HG03439 (cell line): ENCODE results near the gene DIPK1C.

Experiments
- ATAC-seq: cut with Tn5 transposase; IDR thresholded peaks from one replicate; pipeline ENCODE4 v1.9.1; 2021; ENCODE audit warnings: mild to moderate bottlenecking, moderate library complexity; ENCODE audit not compliant: unreplicated experiment

DIPK1C gene

GRCh38 chr18:74486119-74486849 lies 29.2 kb upstream of the DIPK1C start:
- ATAC-seq, result no peak

- ATAC-seq, result no peak
Measured at GRCh38 chr18:74482697-74483096, 25.6 kb upstream of the DIPK1C start.

DNA sequence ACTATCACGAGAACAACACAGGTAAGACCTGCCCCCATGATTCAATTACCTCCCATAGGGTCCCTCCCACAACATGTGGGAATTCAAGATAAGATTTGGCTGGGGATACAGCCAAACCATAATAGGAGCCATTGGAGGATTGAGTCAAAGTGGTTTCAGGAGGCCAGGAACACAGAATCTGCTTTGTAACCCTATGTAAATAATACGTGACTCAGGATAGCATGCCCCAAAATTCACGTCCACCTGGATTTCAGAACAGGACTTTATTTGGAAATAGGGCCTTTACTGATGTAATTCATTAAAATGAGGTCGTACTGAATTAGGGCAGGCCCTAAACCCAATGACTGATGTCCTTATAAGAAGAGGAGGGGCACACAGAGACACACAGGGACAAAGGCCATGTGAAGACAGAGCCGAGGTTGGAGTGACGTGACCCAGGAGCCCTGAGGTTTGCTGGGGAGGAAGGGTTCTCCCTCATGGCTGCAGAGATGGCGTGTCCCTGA lies 23.1 kb upstream of the DIPK1C start:
- no peak for ATAC-seq

DNA sequence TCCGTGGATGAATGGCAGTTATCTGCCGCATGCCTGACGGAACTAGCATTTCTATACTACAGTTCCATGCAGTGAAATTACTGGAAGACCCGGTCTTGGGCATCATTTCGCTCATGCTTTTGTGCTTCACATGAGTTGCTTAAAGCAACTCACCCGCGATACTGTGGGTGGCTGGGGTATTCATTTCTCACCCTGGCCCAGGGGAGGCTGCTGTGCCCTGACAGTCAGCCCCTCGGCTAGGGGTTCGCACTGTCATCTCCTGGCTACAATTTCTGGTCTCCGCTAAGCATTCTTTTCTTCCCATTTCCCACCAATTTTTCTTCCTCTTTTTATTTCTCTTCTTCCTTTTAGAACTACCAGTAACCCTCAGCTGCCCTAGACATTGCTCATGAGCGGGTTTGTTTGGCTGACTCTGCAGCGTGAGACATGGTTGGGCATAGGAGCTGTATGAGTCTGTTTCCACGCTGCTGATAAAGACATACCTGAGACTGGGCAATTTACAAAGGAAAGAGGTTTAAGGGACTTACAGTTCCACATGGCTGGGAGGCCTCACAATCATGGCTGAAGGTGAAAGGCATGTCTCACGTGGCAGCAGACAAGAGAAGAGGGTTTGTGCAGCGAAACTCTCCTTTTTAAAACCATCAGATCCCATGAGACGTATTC lies 22.5 kb upstream of the DIPK1C start:
- ATAC-seq, result no peak

GRCh38 chr18:74478880-74479279 lies 21.8 kb upstream of the DIPK1C start:
- no peak for ATAC-seq

DNA sequence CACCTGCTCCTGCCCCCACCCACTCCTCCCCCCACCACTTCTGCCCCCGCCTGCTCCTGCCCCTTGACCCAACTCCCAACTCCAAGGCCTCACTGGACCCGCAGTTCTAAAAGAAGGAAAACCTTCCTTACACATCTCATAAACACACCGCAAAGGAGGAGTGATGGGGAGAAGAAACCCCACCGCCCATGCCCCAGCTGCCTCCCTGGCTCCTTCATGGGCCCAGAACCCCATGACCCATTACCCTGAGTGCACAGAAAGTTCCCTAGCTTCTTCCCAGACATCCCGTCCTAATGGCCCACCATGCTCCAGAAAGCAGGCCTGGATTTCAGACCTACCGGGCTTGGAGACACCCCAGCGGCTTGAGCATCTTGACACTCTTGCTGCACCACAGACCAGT lies 21.2 kb upstream of the DIPK1C start:
- no peak for ATAC-seq

- no peak for ATAC-seq
Measured at GRCh38 chr18:74477771-74478170, 20.7 kb upstream of the DIPK1C start.

DNA sequence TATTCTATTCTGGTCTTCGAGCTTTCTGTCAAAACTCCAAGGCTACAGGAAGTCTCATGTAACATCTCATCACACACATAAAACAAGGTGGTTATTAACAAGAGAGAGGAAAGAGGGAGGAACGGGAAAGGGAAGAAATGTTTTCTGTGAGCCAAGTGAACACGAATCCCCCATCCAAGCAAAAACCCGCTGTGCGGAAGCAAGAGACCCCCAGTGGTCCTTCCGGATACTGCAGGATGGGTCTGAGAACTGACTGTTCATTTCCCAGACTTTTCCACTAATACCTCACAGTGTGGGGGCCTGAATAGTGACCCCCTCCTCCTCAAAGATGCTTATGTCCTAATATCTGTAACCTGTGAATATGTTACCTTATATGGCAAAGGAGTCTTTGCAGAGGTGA lies 19.0 kb upstream of the DIPK1C start:
- ATAC-seq, result no peak

DNA sequence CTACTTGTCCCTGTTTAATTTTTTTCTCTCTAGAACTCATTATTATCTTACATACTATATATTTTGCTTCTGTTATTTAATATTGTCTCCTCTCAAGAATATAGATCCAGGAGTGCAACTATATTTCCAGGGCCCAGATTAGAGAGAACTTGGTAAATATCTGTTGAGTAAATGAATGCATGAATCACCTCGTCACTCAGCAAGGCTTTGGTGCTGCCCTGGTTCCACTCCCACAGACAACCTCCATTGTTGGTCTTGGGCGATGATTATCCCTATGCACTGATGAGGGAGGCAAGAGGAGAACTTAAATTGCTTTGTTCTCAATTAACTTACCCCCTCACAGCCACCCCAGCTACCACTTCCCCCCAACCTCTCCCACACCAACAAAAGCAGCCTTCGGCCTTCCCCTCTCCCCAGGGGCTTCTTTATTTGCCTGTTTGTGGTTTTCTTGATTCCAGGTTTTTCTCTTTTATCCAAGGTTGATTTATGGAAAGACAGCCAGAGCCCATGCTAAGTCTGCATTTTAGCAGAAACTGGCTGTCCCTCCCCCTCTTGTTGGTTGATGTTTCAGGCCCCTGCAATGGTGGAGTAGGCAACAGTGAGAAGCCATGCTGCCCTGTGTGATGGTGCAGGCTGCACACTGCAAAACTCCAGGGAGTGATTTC lies 17.0 kb upstream of the DIPK1C start:
- no peak for ATAC-seq

GRCh38 chr18:74472312-74472711 lies 15.2 kb upstream of the DIPK1C start:
- ATAC-seq, result no peak

GRCh38 chr18:74468547-74469061 lies 11.5 kb upstream of the DIPK1C start:
- no peak for ATAC-seq

GRCh38 chr18:74465775-74466174 lies 8.7 kb upstream of the DIPK1C start:
- no peak for ATAC-seq

DNA sequence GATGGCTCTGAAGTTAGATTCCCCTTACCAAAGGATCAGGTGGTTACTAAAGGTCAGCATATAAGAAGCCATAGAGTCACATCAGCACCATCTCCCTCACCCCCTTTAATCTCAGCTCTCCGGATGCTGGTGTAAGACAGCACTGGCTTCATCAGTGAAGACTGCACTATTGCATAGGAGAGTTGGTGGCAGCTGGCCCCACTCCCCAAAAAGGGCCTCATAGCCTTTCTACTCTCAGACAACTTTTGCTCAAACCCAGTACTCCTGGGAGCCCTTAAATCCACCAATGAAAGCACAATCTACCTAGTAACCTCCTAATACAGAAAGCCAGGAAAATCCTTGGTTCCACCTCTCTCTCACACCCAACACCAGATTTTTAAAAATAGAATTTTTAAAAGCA lies 6.9 kb upstream of the DIPK1C start:
- no peak for ATAC-seq

- no peak for ATAC-seq
Measured at GRCh38 chr18:74463254-74463653, 6.1 kb upstream of the DIPK1C start.

- ATAC-seq, result no peak
Measured at GRCh38 chr18:74460825-74461224, 3.7 kb upstream of the DIPK1C start.

DNA sequence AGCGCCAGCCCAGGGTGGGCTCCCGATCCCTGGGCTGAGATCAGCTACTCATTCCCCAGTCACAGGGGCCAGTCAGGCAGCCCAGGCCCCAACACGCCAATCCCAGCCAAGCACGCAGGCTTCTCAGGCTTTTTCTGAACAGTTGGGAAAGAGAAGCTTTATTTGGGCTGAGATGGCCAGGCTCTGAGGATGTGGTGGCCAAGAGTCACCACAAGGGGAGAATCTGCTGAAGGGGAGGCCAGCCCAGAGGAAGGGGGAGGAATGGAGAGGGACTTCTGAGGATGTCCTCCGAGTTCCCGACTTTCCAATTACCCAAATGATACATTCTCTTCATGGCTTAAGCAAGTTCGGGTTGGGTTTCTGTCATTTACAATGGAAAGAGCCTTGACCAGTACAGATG lies 2.8 kb upstream of the DIPK1C start:
- ATAC-seq, result no peak

- no peak for ATAC-seq
Measured at GRCh38 chr18:74457725-74458421, 765 bp upstream of the DIPK1C start.

GRCh38 chr18:74456349-74457042 lies 612 bp downstream of the DIPK1C start:
- no peak for ATAC-seq

- ATAC-seq, result no peak
Measured at GRCh38 chr18:74456017-74456348, 1.1 kb downstream of the DIPK1C start.

GRCh38 chr18:74455386-74455785 lies 1.7 kb downstream of the DIPK1C start:
- no peak for ATAC-seq

DNA sequence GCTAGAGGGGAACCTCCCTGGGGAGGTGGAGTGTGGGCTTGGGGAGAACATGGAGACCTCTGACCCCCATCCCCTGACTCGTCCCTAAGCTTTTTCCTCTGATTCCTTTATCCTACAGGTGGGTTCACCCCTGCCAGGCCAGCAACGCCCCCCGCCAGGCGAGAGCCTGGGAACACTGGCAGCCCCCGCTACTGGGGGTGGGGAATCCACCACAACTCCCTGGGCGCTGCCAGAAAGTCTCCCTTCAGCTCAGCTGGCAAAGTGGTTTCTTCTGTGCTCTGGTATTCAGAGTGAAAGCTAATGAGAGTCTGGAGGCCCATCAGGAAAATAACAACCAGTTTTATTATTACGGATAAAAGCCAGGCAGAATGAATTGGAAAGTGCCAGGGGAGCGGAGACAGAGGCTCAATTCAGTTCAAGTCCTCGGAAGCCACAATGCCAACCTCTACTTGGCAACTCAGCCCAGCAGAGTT lies 2.8 kb downstream of the DIPK1C start:
- no peak for ATAC-seq
